ENCODE data around the gene NHLH2.

NHLH2 gene

GRCh38 chr1:115838431-115839028, 2.4 kb downstream of the NHLH2 start:
- in situ Hi-C loops (cut with MboI; ENCODE audit: low sequenced_read_pairs), result no loop called here

GRCh38 chr1:115837740-115838421, 3.0 kb downstream of the NHLH2 start:
- in situ Hi-C loops (cut with MboI; ENCODE audit: low sequenced_read_pairs), result no loop called here

GRCh38 chr1:115837341-115837739, 3.6 kb downstream of the NHLH2 start:
- in situ Hi-C loops (cut with MboI; ENCODE audit: low sequenced_read_pairs), result no loop called here

GRCh38 chr1:115833856-115834255, 7.1 kb downstream of the NHLH2 start:
- in situ Hi-C loops (cut with MboI; ENCODE audit: low sequenced_read_pairs), result no loop called here

GRCh38 chr1:115832651-115833050, 8.3 kb downstream of the NHLH2 start:
- in situ Hi-C loops (cut with MboI; ENCODE audit: low sequenced_read_pairs), result no loop called here

- in situ Hi-C loops (cut with MboI; ENCODE audit: low sequenced_read_pairs), result no loop called here
Measured at GRCh38 chr1:115830963-115831362, 10.0 kb downstream of the NHLH2 start.

GRCh38 chr1:115829947-115830346, 11.0 kb downstream of the NHLH2 start:
- in situ Hi-C loops (cut with MboI; ENCODE audit: low sequenced_read_pairs), result no loop called here

GRCh38 chr1:115829023-115829674, 11.8 kb downstream of the NHLH2 start:
- in situ Hi-C loops (cut with MboI; ENCODE audit: low sequenced_read_pairs), result no loop called here

GRCh38 chr1:115828101-115829022, 12.6 kb downstream of the NHLH2 start:
- in situ Hi-C loops (cut with MboI; ENCODE audit: low sequenced_read_pairs), result no loop called here

GRCh38 chr1:115827452-115828044, 13.4 kb downstream of the NHLH2 start:
- in situ Hi-C loops (cut with MboI; ENCODE audit: low sequenced_read_pairs), result no loop called here

GRCh38 chr1:115826628-115827027, 14.3 kb downstream of the NHLH2 start:
- in situ Hi-C loops (cut with MboI; ENCODE audit: low sequenced_read_pairs), result no loop called here

GRCh38 chr1:115822117-115822516, 18.8 kb downstream of the NHLH2 start:
- in situ Hi-C loops (cut with MboI; ENCODE audit: low sequenced_read_pairs), result loop anchor here (25.0 kb wide), 1 partner anchor 165 kb away; the partner anchor contains the start of gene SLC22A15

- in situ Hi-C loops (cut with MboI; ENCODE audit: low sequenced_read_pairs), result loop anchor here (25.0 kb wide), 1 partner anchor 172 kb away; the partner anchor contains the start of gene SLC22A15
Measured at GRCh38 chr1:115815694-115816093, 25.2 kb downstream of the NHLH2 start.

GRCh38 chr1:115814685-115815398, 26.1 kb downstream of the NHLH2 start:
- in situ Hi-C loops (cut with MboI; ENCODE audit: low sequenced_read_pairs), result loop anchor here (25.0 kb wide), 1 partner anchor 172 kb away; the partner anchor contains the start of gene SLC22A15

- in situ Hi-C loops (cut with MboI; ENCODE audit: low sequenced_read_pairs), result loop anchor here (25.0 kb wide), 1 partner anchor 174 kb away; the partner anchor contains the start of gene SLC22A15
Measured at GRCh38 chr1:115813727-115814126, 27.2 kb downstream of the NHLH2 start.

- in situ Hi-C loops (cut with MboI; ENCODE audit: low sequenced_read_pairs), result loop anchor here (25.0 kb wide), 1 partner anchor 176 kb away; the partner anchor contains the start of gene SLC22A15
Measured at GRCh38 chr1:115811140-115811828, 29.6 kb downstream of the NHLH2 start.

- in situ Hi-C loops (cut with MboI; ENCODE audit: low sequenced_read_pairs), result loop anchor here (25.0 kb wide), 1 partner anchor 177 kb away; the partner anchor contains the start of gene SLC22A15
Measured at GRCh38 chr1:115810609-115811008, 30.3 kb downstream of the NHLH2 start.

- in situ Hi-C loops (cut with MboI; ENCODE audit: low sequenced_read_pairs), result loop anchor here (25.0 kb wide), 1 partner anchor 177 kb away; the partner anchor contains the start of gene SLC22A15
Measured at GRCh38 chr1:115809847-115810246, 31.1 kb downstream of the NHLH2 start.

- in situ Hi-C loops (cut with MboI; ENCODE audit: low sequenced_read_pairs), result loop anchor here (25.0 kb wide), 1 partner anchor 178 kb away; the partner anchor contains the start of gene SLC22A15
Measured at GRCh38 chr1:115809076-115809475, 31.9 kb downstream of the NHLH2 start.
